Transverse colon (tissue), 3 donors: ENCODE measurements around the gene ALPK3.

Experiments
- CTCF ChIP-seq, 5 experiments: fragments of 200-600 bp in 3 of 5; fragments of 450-650 bp in 2 of 5; sonication (generic) in 3 of 5; IDR thresholded peaks; 1 replicate in 2 of 5; 2 replicates in 3 of 5; pipeline ENCODE4 v1.5.1; 2016 to 2017; ENCODE audit warnings: antibody characterized with exemption in 5 of 5, inconsistent platforms in 3 of 5, mild to moderate bottlenecking in 2 of 5, moderate library complexity in 1 of 5
- EP300 ChIP-seq: sonication (generic); formaldehyde crosslinking; IDR thresholded peaks from one replicate; pipeline ENCODE4 v1.6.1; 2017; ENCODE audit warnings: antibody characterized with exemption, low read depth
- POLR2A ChIP-seq: fragments of 450-650 bp; IDR thresholded peaks from one replicate; pipeline ENCODE4 v1.6.1; 2016; ENCODE audit warnings: antibody characterized with exemption, mild to moderate bottlenecking, moderate library complexity

- TF ChIP-seq EP300 (no peak), CTCF (IDR thresholded peaks at IDR 0.05) (no peak), POLR2A (no peak)
Observed at GRCh38 chr15:84907731-84908130, 90.6 kb downstream of the ALPK3 start.
